GM10847 (cell line): ENCODE measurements around the gene POLR2F.

Experiments
- POLR2A ChIP-seq: IDR thresholded peaks from 2 replicates; pipeline ENCODE4 v1.6.1; 2011; ENCODE audit not compliant: insufficient read length; ENCODE audit errors: extremely low read depth

The POLR2F gene

GRCh38 chr22:37932821-37933578 is 20.5 kb upstream of the POLR2F start:
- no peak for TF ChIP-seq POLR2A

- TF ChIP-seq POLR2A: no peak
Measured at GRCh38 chr22:37933711-37934376, 19.7 kb upstream of the POLR2F start.

GRCh38 chr22:37940698-37941376 is 12.7 kb upstream of the POLR2F start:
- TF ChIP-seq POLR2A: no peak

GRCh38 chr22:37942133-37942532 is 11.4 kb upstream of the POLR2F start:
- TF ChIP-seq POLR2A: no peak

- no peak for TF ChIP-seq POLR2A
Measured at GRCh38 chr22:37943136-37943824, 10.2 kb upstream of the POLR2F start.

GRCh38 chr22:37943825-37944198 is 9.7 kb upstream of the POLR2F start:
- no peak for TF ChIP-seq POLR2A

GRCh38 chr22:37951305-37951704 is 2.2 kb upstream of the POLR2F start:
- no peak for TF ChIP-seq POLR2A

- TF ChIP-seq POLR2A: no peak
Measured at GRCh38 chr22:37953062-37953436, 450 bp upstream of the POLR2F start.

- no peak for TF ChIP-seq POLR2A
Measured at GRCh38 chr22:37954686-37955085, 1.2 kb downstream of the POLR2F start.

- no peak for TF ChIP-seq POLR2A
Measured at GRCh38 chr22:37957232-37957631, 3.7 kb downstream of the POLR2F start.

GRCh38 chr22:37959231-37959825 is 5.8 kb downstream of the POLR2F start:
- no peak for TF ChIP-seq POLR2A

- no peak for TF ChIP-seq POLR2A
Measured at GRCh38 chr22:37961062-37961461, 7.6 kb downstream of the POLR2F start.

- TF ChIP-seq POLR2A: no peak
Measured at GRCh38 chr22:37965940-37966664, 12.6 kb downstream of the POLR2F start.

- no peak for TF ChIP-seq POLR2A
Measured at GRCh38 chr22:37967147-37967546, 13.6 kb downstream of the POLR2F start.
